ENCODE measurements around the gene SLCO1B1.
"Not testable (repeated sequence)": the region's sequence is repeated elsewhere in the genome, so short reads cannot be mapped to it uniquely, and the experiment has no call there.

DNA sequence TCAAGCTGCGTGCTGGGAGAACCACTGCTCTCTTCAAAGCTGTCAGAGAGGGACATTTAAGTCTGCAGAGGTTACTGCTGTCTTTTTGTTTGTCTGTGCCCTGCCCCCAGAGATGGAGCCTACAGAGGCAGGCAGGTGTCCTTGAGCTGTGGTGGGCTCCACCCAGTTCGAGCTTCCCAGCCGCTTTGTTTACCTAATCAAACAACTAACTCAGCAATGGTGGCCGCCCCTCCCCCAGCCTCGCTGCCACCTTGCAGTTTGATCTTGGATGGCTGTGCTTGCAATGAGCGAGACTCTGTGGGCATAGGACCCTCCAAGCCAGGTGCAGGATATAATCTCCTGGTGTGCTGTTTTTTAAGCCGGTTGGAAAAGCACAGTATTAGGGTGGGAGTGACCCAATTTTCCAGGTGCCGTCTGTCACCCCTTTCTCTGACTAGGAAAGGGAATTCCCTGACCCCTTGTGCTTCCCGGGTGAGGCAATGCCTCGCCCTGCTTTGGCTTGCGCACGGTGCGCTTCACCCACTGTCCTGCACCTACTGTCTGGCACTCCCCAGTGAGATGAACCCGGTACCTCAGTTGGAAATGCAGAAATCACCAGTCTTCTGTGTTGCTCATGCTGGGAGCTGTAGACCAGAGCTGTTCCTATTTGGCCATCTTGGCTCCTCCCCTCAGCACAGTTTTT lies 6.5 kb downstream of the SLCO1B1 start:
- TF ChIP-seq CTCF (IDR thresholded peaks at IDR 0.05); EZH2 (IDR thresholded peaks at IDR 0.05; ENCODE audit: borderline replicate concordance, insufficient read depth, low read depth, low read length, poor library complexity, severe bottlenecking): not testable (repeated sequence)

Data from B cell (primary cell).